Right lobe of liver (tissue), 6 donors: Measurements from ENCODE around the gene CENPP. TPM values are rescaled to one million over a fixed set of nuclear protein-coding genes. Genes with fewer than 3 reads are reported as not detected.
"Not testable (repeated sequence)": the region's sequence is repeated elsewhere in the genome, so short reads cannot be mapped to it uniquely, and the experiment has no call there.

Experiments
- ATAC-seq, 4 donors: fragments of 200-7000 bp; cut with Tn5 transposase; one replicate each; pipeline ENCODE4 v1.9.1; 2020; ENCODE audit warnings: mild to moderate bottlenecking in 4 of 4, moderate library complexity in 4 of 4
- DNase-seq, 3 donors: peaks; one replicate each; pipeline ENCODE4 v3.0.0-alpha.2; 2020
- H3K27ac ChIP-seq, 3 donors: fragments of 200-600 bp; one replicate each; pipeline ENCODE4 v1.8.0; 2022
- H3K27me3 ChIP-seq, 2 donors: fragments of 200-600 bp; one replicate each; pipeline ENCODE4 v1.8.0; 2022
- H3K36me3 ChIP-seq, 4 donors: fragments of 200-600 bp; sonication (generic) in 1 of 4; one replicate each; pipeline versions ENCODE4 v1.5.1 to v1.8.0; 2017 to 2022; ENCODE audit warnings: control low read depth in 1 of 4
- H3K4me1 ChIP-seq, 4 donors: fragments of 200-600 bp; sonication (generic) in 1 of 4; one replicate each; pipeline versions ENCODE4 v1.5.1 to v1.8.0; 2017 to 2022; ENCODE audit warnings: control low read depth in 1 of 4
- H3K4me3 ChIP-seq, 3 donors: fragments of 200-600 bp; one replicate each; pipeline ENCODE4 v1.8.0; 2022
- H3K9me3 ChIP-seq, 4 donors: fragments of 200-600 bp; sonication (generic) in 1 of 4; one replicate each; pipeline versions ENCODE4 v1.5.1 to v1.8.0; 2017 to 2022; ENCODE audit warnings: control low read depth in 1 of 4
- POLR2A ChIP-seq: fragments of 450-650 bp; IDR thresholded peaks from one replicate; pipeline ENCODE4 v1.6.1; 2017; ENCODE audit warnings: antibody characterized with exemption, mild to moderate bottlenecking
- WGBS: methylation state at CpG from one replicate; pipeline ENCODE4 v1.1.6; 2018; ENCODE audit warnings: low coverage, low lambda C conversion rate; ENCODE audit not compliant: insufficient coverage; ENCODE audit errors: missing lambda C conversion rate; 5-methylcytosine and 5-hydroxymethylcytosine counted together
- intact Hi-C, 2 donors: fragments of 100-400 bp; cut with DNase I; formaldehyde crosslinking; loops; one replicate each; pipeline versions ENCODE4 v1.11.2 to v1.14.1; 2022
- total RNA-seq, 6 experiments: library from RNA; depleted of rRNA in 2 of 6; stranded (reverse); fragments of >200 nt in 2 of 6; fragmentation: NEBNext Ultra II Directional in 3 of 6; extraction: Animal tissue kit (Norgen Biotek cat#: 25700) in 3 of 6; gene quantifications; one replicate each; pipeline versions ENCODE4 v1.1.0 to v1.2.4, GENCODE V29; 2016 to 2023
- TF ChIP-seq, protein P1 (sequence below), 4 donors: fragments of 200-600 bp in 3 of 4; fragments of 450-650 bp in 1 of 4; IDR thresholded peaks; one replicate each; pipeline versions ENCODE4 v1.5.1 to v1.8.0; 2016 to 2022; ENCODE audit warnings: antibody characterized with exemption in 4 of 4, mild to moderate bottlenecking in 2 of 4
- donor health status: DM: no; HTN: yes; CAD: no.
- donor health status: DM: no; HTN: no; CAD: no.
- donor health status: DM: no; HTN: no; CAD: no.
- donor health status: DM: no; HTN: yes; CAD: no.
- donor health status: DM: no; HTN: yes; CAD: no.

Gene CENPP
- total RNA-seq, 6 experiments from 2014 or later = 1.0 to 3.7 (median 1.5) TPM

- ATAC-seq = no peak
- Histone ChIP-seq H3K27ac (no peak overlapping the region), H3K36me3 (no peaks in the 10 kb centered on the region), H3K27me3 (no peaks in the 10 kb centered on the region), H3K9me3 (no peaks in the 10 kb centered on the region), H3K4me1 (peaks cover 0 to 44% (median 19%) of the 10 kb centered on the region in 4 donors), H3K4me3 (no peak overlapping the region)
- peak in 1 of 3 donors; percentile 18 for DNase-seq
- intact Hi-C loops = no loop called here
- 90% methylated on average over 5 of the region's 5 CpGs for WGBS
- TF ChIP-seq, protein P1, sequence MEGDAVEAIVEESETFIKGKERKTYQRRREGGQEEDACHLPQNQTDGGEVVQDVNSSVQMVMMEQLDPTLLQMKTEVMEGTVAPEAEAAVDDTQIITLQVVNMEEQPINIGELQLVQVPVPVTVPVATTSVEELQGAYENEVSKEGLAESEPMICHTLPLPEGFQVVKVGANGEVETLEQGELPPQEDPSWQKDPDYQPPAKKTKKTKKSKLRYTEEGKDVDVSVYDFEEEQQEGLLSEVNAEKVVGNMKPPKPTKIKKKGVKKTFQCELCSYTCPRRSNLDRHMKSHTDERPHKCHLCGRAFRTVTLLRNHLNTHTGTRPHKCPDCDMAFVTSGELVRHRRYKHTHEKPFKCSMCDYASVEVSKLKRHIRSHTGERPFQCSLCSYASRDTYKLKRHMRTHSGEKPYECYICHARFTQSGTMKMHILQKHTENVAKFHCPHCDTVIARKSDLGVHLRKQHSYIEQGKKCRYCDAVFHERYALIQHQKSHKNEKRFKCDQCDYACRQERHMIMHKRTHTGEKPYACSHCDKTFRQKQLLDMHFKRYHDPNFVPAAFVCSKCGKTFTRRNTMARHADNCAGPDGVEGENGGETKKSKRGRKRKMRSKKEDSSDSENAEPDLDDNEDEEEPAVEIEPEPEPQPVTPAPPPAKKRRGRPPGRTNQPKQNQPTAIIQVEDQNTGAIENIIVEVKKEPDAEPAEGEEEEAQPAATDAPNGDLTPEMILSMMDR (IDR thresholded peaks at IDR 0.05) = no peak
- TF ChIP-seq POLR2A = no peak
These were observed 295.1 kb downstream of the CENPP start for GRCh38 chr9:92620845-92621244.

DNA sequence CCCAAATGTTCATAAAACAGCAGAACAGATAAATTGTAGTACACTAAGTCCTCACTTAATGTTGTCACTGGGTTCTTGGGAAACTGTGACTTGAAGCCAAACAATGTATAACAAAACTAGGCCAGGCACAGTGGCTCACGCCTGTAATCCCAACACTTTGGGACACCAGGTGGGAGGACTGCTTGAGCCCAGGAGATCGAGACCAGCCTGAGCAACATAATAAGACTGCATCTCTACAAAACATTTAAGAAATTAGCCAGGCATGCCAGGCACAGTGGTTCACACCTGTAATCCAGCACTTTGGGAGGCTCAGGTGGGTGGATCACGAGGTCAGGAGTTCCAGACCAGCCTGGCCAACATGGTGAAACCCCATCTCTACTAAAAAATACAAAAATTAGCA, 298.2 kb downstream of the CENPP start:
- H3K9me3 ChIP-seq, H3K4me3 ChIP-seq, intact Hi-C loops, H3K27me3 ChIP-seq, H3K36me3 ChIP-seq: not testable (repeated sequence)
- H3K27ac ChIP-seq = peak overlapping the region in 2 of 3 donors; percentile 2 to 21
- H3K4me1 ChIP-seq = peaks cover 0 to 16% (median 8%) of the 10 kb centered on the region in 4 donors
- DNase-seq = peak in 1 of 3 donors; percentile 19
- peak in 2 of 4 donors; percentile 15 to 39 for ATAC-seq
- WGBS = no CpG with 5 or more reads among the region's 3 CpGs

DNA sequence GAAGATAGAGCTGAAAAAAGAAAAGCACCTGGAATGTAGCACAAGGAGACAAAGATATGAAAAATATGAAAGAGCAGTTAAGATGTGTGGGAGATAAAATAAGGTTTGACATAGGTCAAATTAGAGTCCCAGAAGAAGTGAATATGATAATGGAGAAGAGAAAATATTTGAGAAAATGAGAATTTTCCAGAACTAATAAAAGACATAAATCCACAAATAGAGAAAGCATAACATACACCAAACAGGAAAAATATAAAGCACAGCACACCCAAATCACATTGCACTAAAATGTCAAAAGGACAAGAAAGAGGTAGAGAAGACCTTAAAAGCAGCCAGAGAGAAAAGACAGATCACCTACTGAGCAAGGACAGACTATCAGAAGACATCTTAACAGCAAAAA, 300.7 kb downstream of the CENPP start:
- intact Hi-C loops = no loop called here

GRCh38 chr9:92627651-92628050, 301.9 kb downstream of the CENPP start:
- H3K27ac ChIP-seq = no peak overlapping the region
- H3K27me3 ChIP-seq = no peaks in the 10 kb centered on the region
- DNase-seq (no peak), ATAC-seq (no peak)
- WGBS = 76% methylated on average over 5 of the region's 5 CpGs
- H3K9me3 ChIP-seq = no peaks in the 10 kb centered on the region
- TF ChIP-seq, protein P1 (IDR thresholded peaks at IDR 0.05) = no peak
- TF ChIP-seq POLR2A = no peak
- peaks cover 0 to 13% (median 6%) of the 10 kb centered on the region in 4 donors for H3K4me1 ChIP-seq
- peaks cover 0 to 15% (median 3%) of the 10 kb centered on the region in 4 donors for H3K36me3 ChIP-seq
- H3K4me3 ChIP-seq = no peak overlapping the region
- intact Hi-C loops = no loop called here

More for the DNA sequence above, 300.7 kb downstream of the CENPP start:
- ATAC-seq (no peak), DNase-seq (no peak)
- H3K4me3 ChIP-seq = no peak overlapping the region
- peaks cover 0 to 13% (median 6%) of the 10 kb centered on the region in 4 donors for H3K4me1 ChIP-seq
- no peaks in the 10 kb centered on the region for H3K27me3 ChIP-seq
- H3K9me3 ChIP-seq = no peaks in the 10 kb centered on the region
- no peak overlapping the region for H3K27ac ChIP-seq
- peaks cover 0 to 3% (median 0%) of the 10 kb centered on the region in 4 donors for H3K36me3 ChIP-seq
- TF ChIP-seq, protein P1 (IDR thresholded peaks at IDR 0.05) = no peak
- TF ChIP-seq POLR2A = no peak

DNA sequence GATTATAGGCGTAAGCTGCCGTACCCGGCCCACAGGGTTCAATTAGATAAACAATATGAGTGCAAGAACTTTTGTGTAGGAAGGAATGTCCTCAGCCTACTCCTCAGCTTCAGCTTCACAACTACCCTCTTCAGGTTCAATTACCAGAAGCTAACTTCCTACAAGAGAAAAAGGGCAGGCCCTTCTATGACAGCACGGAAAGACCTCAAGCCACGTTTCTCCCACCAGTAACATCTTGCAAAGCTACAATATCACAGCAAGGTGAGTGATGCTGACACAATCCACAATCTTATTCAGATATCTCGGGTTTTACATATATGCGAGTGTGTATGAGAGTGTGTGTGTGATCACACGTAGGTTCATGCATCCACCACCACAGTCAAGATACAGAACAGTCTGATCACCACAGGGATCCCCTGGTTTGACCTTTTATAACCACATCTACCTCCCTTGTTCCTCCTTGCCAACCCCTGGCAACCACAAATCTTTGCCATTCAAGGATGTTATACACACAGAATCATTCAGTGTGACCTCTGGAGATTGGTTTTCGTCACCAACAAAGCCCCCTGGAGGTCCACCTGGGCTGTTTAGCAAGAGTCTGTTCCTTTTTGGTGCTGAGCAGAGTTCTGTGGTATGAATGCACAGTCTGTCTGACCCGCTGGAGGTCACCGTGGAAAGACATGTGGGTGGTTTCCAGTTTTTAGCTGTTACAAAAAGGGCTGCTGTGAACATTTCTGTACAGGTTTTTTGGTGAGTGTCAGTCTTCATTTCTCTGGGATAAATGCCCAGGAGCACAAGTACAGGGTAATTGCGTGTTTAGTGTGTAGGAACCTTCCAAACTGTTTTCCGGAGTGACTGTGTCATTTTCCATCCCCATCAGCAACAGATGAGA, 305.9 kb downstream of the CENPP start:
- intact Hi-C loops = loop anchor here (10.0 kb wide), 2 partner anchors 127 to 297 kb away; no protein-coding TSS in a partner anchor
- ATAC-seq (no peak), DNase-seq (no peak)
- no peak for TF ChIP-seq POLR2A
- TF ChIP-seq, protein P1 (IDR thresholded peaks at IDR 0.05) = no peak
- WGBS = 91% methylated on average over 10 of the region's 13 CpGs
- no peaks in the 10 kb centered on the region for H3K4me1 ChIP-seq
- no peak overlapping the region for H3K27ac ChIP-seq
- H3K4me3 ChIP-seq = no peak overlapping the region
- H3K9me3 ChIP-seq = no peaks in the 10 kb centered on the region
- no peaks in the 10 kb centered on the region for H3K27me3 ChIP-seq
- H3K36me3 ChIP-seq = peaks cover 0 to 33% (median 14%) of the 10 kb centered on the region in 4 donors
